Naive thymus-derived CD4-positive, alpha-beta T cell (primary cell): ENCODE results near the gene COL2A1. TPM values are rescaled to one million over a fixed set of nuclear protein-coding genes. Genes with fewer than 3 reads are reported as not detected.

ENCODE experiments used
- ATAC-seq: fragments of 150-1000 bp; cut with Tn5 transposase; 2 replicates; pipeline ENCODE4 v1.10.0; 2021; ENCODE audit warnings: mild to moderate bottlenecking, moderate library complexity
- CTCF ChIA-PET: fragments of 350-600 bp; sonication (Branson Sonifier 250); formaldehyde crosslinking; loops from one replicate; lab custom pipeline; 2021; ENCODE audit warnings: antibody characterized with exemption; lab: Charles Lee
- POLR2A ChIA-PET: fragments of 350-600 bp; sonication (Branson Sonifier 250); formaldehyde crosslinking; loops from one replicate; lab custom pipeline; 2021; ENCODE audit warnings: antibody characterized with exemption, inconsistent platforms; lab: Charles Lee
- DNase-seq, 9 donors: peaks; one replicate each; pipeline versions ENCODE4 v3.0.0 to v3.0.0-alpha.2; 2020 to 2022; ENCODE audit warnings: mixed read lengths in 1 of 9
- H3K27ac ChIP-seq: one replicate; pipeline ENCODE4 v1.7.0; 2013; ENCODE audit warnings: mild to moderate bottlenecking, low read depth, low read length, moderate library complexity
- H3K27me3 ChIP-seq, 2 donors: one replicate each; pipeline ENCODE4 v1.7.0; 2013; ENCODE audit warnings: low read length in 2 of 2, mild to moderate bottlenecking in 2 of 2, moderate library complexity in 2 of 2; ENCODE audit not compliant: control insufficient read depth in 2 of 2, insufficient read depth in 2 of 2
- H3K36me3 ChIP-seq, 3 experiments: 1 replicate in 2 of 3; 2 replicates in 1 of 3; pipeline ENCODE4 v1.7.0; 2013; ENCODE audit warnings: low read length in 3 of 3, mild to moderate bottlenecking in 3 of 3, moderate library complexity in 1 of 3; ENCODE audit not compliant: insufficient read depth in 3 of 3, control insufficient read depth in 2 of 3
- H3K4me1 ChIP-seq, 2 donors: one replicate each; pipeline ENCODE4 v1.7.0; 2013; ENCODE audit warnings: low read length in 2 of 2, mild to moderate bottlenecking in 2 of 2, moderate library complexity in 1 of 2; ENCODE audit not compliant: control insufficient read depth in 2 of 2, insufficient read depth in 2 of 2
- H3K4me3 ChIP-seq: 2 replicates; pipeline ENCODE4 v1.7.0; 2013; ENCODE audit warnings: mild to moderate bottlenecking, low read length
- H3K9me3 ChIP-seq, 3 experiments: 1 replicate in 2 of 3; 2 replicates in 1 of 3; pipeline ENCODE4 v1.7.0; 2013; ENCODE audit warnings: low read length in 3 of 3; ENCODE audit not compliant: control insufficient read depth in 2 of 3
- H3K27ac Mint-ChIP-seq, 9 donors: one replicate each; pipeline ENCODE4 v1.8.0; 2020 to 2022; ENCODE audit warnings: mixed read lengths in 9 of 9, mild to moderate bottlenecking in 8 of 9, moderate library complexity in 5 of 9, inconsistent platforms in 2 of 9
- H3K27me3 Mint-ChIP-seq, 5 donors: one replicate each; pipeline ENCODE4 v1.8.0; 2021 to 2022; ENCODE audit warnings: mixed read lengths in 5 of 5, mild to moderate bottlenecking in 1 of 5
- H3K36me3 Mint-ChIP-seq, 5 donors: one replicate each; pipeline ENCODE4 v1.8.0; 2020 to 2022; ENCODE audit warnings: mixed read lengths in 5 of 5, mild to moderate bottlenecking in 3 of 5, inconsistent platforms in 1 of 5
- H3K4me1 Mint-ChIP-seq, 7 donors: one replicate each; pipeline ENCODE4 v1.8.0; 2020 to 2022; ENCODE audit warnings: mixed read lengths in 7 of 7, mild to moderate bottlenecking in 3 of 7, inconsistent platforms in 1 of 7
- H3K4me3 Mint-ChIP-seq, 10 donors: one replicate each; pipeline ENCODE4 v1.8.0; 2020 to 2022; ENCODE audit warnings: mild to moderate bottlenecking in 10 of 10, mixed read lengths in 10 of 10, moderate library complexity in 6 of 10, inconsistent platforms in 2 of 10
- H3K9me3 Mint-ChIP-seq, 11 donors: one replicate each; pipeline ENCODE4 v1.8.0; 2020 to 2022; ENCODE audit warnings: mixed read lengths in 11 of 11, mild to moderate bottlenecking in 4 of 11, inconsistent platforms in 1 of 11, moderate library complexity in 1 of 11
- intact Hi-C, 2 donors: fragments of 100-400 bp; cut with micrococcal nuclease; formaldehyde crosslinking; loops; one replicate each; pipeline ENCODE4 v1.15.1; 2023
- polyA plus RNA-seq, 2 donors: library from polyadenylated mRNA; unstranded; fragments of 300-500 nt; fragmentation: Illumina TruSeq; gene quantifications; one replicate each; pipeline ENCODE4 v1.2.3, GENCODE V29; 2021
- total RNA-seq, 6 experiments: library from RNA in 5 of 6; stranded (reverse) in 5 of 6; gene quantifications; 1 replicate in 5 of 6; 2 replicates in 1 of 6; pipeline ENCODE4 v1.2.3 and lab custom pipeline; 2021 to 2026

COL2A1 gene
- total and polyA plus RNA-seq, 7 experiments from 2014 or later: not detected

DNA sequence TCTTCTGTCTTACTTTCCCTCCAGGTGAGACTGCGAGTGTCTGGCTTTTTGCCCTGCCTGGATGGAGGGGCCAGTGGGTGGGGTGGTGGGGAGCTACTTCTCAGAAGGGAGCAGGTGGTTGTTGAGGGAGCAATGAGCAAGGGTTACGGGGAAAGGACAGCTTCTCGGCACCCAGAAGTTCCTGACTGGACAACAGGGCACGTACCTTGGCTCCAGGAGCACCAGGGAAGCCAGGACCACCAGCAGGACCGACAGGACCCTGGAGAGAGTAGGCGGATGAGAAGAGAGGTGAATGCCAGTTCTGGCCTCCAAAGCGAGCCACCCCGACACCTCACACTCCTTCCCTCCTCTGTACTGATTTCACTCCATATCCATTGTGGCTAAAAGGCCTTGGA, 15.3 kb downstream of the COL2A1 start:
- Histone ChIP-seq H3K27ac (no peak overlapping the region), H3K27me3 (no peaks in the 10 kb centered on the region), H3K4me3 (no peak overlapping the region), H3K36me3 (no peaks in the 10 kb centered on the region), H3K4me1 (peaks cover 17 to 24% of the 10 kb centered on the region in 2 donors), H3K9me3 (no peaks in the 10 kb centered on the region)
- ChIA-PET POLR2A (no interaction called here), CTCF (interaction anchor here (0.7 kb wide), 1 partner anchor 76 kb away, joined by 3 read pairs; no protein-coding TSS in a partner anchor)
- Mint-ChIP-seq H3K36me3 (no peaks in the 10 kb centered on the region), H3K27me3 (peaks cover 0 to 80% (median 4%) of the 10 kb centered on the region in 5 donors), H3K4me1 (peaks cover 17 to 30% (median 22%) of the 10 kb centered on the region in 7 donors), H3K27ac (no peak overlapping the region), H3K4me3 (no peak overlapping the region), H3K9me3 (peaks cover 0 to 1% (median 0%) of the 10 kb centered on the region in 11 donors)
- ATAC-seq (no peak), DNase-seq (no peak)
- intact Hi-C loops: no loop called here

DNA sequence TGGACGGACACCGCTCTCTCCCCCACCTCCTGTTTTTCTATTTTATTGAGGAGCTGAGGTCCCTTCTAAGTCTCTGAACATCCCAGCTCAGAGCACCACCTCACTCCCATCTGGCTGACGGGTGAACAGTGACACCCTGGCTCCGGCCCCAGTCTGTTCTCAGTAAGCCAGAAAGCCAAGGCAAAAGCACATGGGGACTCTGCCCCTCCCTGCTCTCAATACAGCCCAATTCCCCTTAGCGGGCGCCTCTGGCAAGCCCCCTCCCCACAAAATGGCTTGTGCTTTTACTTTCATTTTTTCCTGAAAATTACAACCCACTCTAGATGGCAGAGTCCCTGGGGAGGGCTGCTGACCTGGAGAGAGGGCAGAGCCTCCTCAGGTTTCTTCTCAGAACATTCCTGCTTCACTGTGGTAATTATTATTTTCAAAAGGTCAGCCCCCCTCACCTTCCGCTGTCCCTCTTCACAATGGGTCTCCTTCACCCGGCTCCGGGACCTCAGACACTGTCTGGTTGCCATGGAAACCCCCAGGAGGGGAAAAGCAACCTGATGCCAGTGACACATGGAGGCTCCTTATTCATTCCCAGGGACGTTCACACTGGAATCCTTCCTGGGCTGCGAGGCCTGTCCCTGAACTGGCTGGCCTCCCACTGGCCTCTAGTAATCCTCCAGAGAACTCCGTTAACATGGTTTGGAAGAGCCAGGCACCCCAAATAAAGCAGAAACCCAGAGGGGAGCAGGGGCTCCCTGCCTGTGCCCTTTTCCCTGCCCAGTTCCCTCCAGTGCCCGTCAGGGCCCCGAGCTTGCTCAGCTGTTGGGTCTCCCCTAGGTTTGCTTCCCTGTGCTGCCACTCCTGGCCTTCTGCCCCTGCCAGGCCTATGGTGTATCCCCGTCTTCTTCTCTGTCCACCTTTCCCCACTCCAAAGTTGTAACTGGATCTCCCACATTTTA, 15.9 kb downstream of the COL2A1 start:
- Histone ChIP-seq H3K4me3 (no peak overlapping the region), H3K9me3 (no peaks in the 10 kb centered on the region), H3K27me3 (no peaks in the 10 kb centered on the region), H3K4me1 (peaks cover 17 to 24% of the 10 kb centered on the region in 2 donors), H3K36me3 (no peaks in the 10 kb centered on the region), H3K27ac (no peak overlapping the region)
- no peak overlapping the region for H3K4me3 Mint-ChIP-seq
- intact Hi-C loops: no loop called here
- peaks cover 0 to 1% (median 0%) of the 10 kb centered on the region in 11 donors for H3K9me3 Mint-ChIP-seq
- ATAC-seq (no peak), DNase-seq (no peak)
- peak overlapping the region in 2 of 9 donors; percentile 23 to 25 for H3K27ac Mint-ChIP-seq
- CTCF ChIA-PET: no interaction called here
- peaks cover 0 to 74% (median 0%) of the 10 kb centered on the region in 5 donors for H3K27me3 Mint-ChIP-seq
- POLR2A ChIA-PET: no interaction called here
- H3K4me1 Mint-ChIP-seq: peaks cover 17 to 30% (median 22%) of the 10 kb centered on the region in 7 donors
- no peaks in the 10 kb centered on the region for H3K36me3 Mint-ChIP-seq

GRCh38 chr12:47987411-47988072, 16.7 kb downstream of the COL2A1 start:
- POLR2A ChIA-PET: interaction anchor here (0.6 kb wide), 1 partner anchor 1754 kb away, joined by 3 read pairs; no protein-coding TSS in a partner anchor

DNA sequence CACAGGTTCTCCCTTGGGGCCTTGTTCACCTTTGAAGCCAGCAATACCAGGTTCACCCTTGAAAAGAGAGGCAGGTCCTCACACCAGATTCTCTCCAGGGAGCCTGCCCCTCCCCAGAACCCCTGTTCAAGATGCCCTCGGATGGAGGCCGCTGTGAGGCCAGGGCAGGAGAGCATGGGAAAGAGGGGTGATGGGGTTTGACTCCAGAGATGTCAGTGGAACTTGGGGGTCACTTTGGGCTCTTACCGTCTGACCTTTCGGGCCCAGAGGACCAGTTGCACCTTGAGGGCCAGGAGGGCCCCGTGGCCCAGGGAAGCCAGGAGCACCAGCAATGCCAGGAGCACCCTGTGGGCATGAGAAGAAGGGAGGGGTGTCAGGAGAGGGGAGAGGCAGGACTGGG, 17.4 kb downstream of the COL2A1 start:
- no peak overlapping the region for H3K27ac ChIP-seq
- Mint-ChIP-seq H3K4me1 (peaks cover 17 to 30% (median 22%) of the 10 kb centered on the region in 7 donors), H3K4me3 (no peak overlapping the region), H3K36me3 (no peaks in the 10 kb centered on the region), H3K27ac (no peak overlapping the region), H3K9me3 (peaks cover 0 to 1% (median 0%) of the 10 kb centered on the region in 11 donors), H3K27me3 (peaks cover 0 to 61% (median 0%) of the 10 kb centered on the region in 5 donors)
- ChIA-PET CTCF (no interaction called here), POLR2A (no interaction called here)
- no peak for ATAC-seq
- DNase-seq: no peak
- intact Hi-C loops: no loop called here
- H3K9me3 ChIP-seq: no peaks in the 10 kb centered on the region
- H3K4me3 ChIP-seq: no peak overlapping the region
- no peaks in the 10 kb centered on the region for H3K36me3 ChIP-seq
- H3K27me3 ChIP-seq: no peaks in the 10 kb centered on the region
- peaks cover 17 to 24% of the 10 kb centered on the region in 2 donors for H3K4me1 ChIP-seq

More at GRCh38 chr12:47987411-47988072, 16.7 kb downstream of the COL2A1 start:
- no peak for ATAC-seq
- CTCF ChIA-PET: no interaction called here
- Histone ChIP-seq H3K27me3 (no peaks in the 10 kb centered on the region), H3K36me3 (no peaks in the 10 kb centered on the region), H3K4me3 (no peak overlapping the region), H3K27ac (no peak overlapping the region), H3K9me3 (no peaks in the 10 kb centered on the region), H3K4me1 (peaks cover 17 to 24% of the 10 kb centered on the region in 2 donors)
- H3K27me3 Mint-ChIP-seq: peaks cover 0 to 68% (median 0%) of the 10 kb centered on the region in 5 donors
- peaks cover 0 to 1% (median 0%) of the 10 kb centered on the region in 11 donors for H3K9me3 Mint-ChIP-seq
- no peak overlapping the region for H3K4me3 Mint-ChIP-seq
- H3K4me1 Mint-ChIP-seq: peaks cover 17 to 30% (median 22%) of the 10 kb centered on the region in 7 donors
- intact Hi-C loops: no loop called here
- H3K27ac Mint-ChIP-seq: peak overlapping the region in 1 of 9 donors; percentile 23
- no peaks in the 10 kb centered on the region for H3K36me3 Mint-ChIP-seq
- DNase-seq: no peak

- H3K36me3 Mint-ChIP-seq: no peaks in the 10 kb centered on the region
- intact Hi-C loops: no loop called here
- ATAC-seq: no peak
Measured at GRCh38 chr12:47986291-47986660, 18.0 kb downstream of the COL2A1 start.

GRCh38 chr12:47985596-47986290, 18.5 kb downstream of the COL2A1 start:
- ChIA-PET POLR2A (no interaction called here), CTCF (no interaction called here)
- Mint-ChIP-seq H3K27ac (no peak overlapping the region), H3K36me3 (no peaks in the 10 kb centered on the region), H3K4me1 (peaks cover 13 to 27% (median 17%) of the 10 kb centered on the region in 7 donors), H3K4me3 (no peak overlapping the region), H3K9me3 (peaks cover 0 to 1% (median 0%) of the 10 kb centered on the region in 11 donors), H3K27me3 (peaks cover 0 to 50% (median 0%) of the 10 kb centered on the region in 5 donors)
- Histone ChIP-seq H3K9me3 (no peaks in the 10 kb centered on the region), H3K4me1 (peaks cover 13 to 14% of the 10 kb centered on the region in 2 donors), H3K4me3 (no peak overlapping the region), H3K36me3 (no peaks in the 10 kb centered on the region), H3K27me3 (no peaks in the 10 kb centered on the region), H3K27ac (no peak overlapping the region)
- intact Hi-C loops: no loop called here
- DNase-seq (no peak), ATAC-seq (no peak)

More at GRCh38 chr12:47986291-47986660, 18.0 kb downstream of the COL2A1 start:
- no peak overlapping the region for H3K4me3 Mint-ChIP-seq
- no peak for DNase-seq
- no peaks in the 10 kb centered on the region for H3K27me3 ChIP-seq
- H3K9me3 ChIP-seq: no peaks in the 10 kb centered on the region
- peaks cover 17 to 30% (median 22%) of the 10 kb centered on the region in 7 donors for H3K4me1 Mint-ChIP-seq
- no peak overlapping the region for H3K27ac Mint-ChIP-seq
- no peak overlapping the region for H3K27ac ChIP-seq
- POLR2A ChIA-PET: no interaction called here
- no peak overlapping the region for H3K4me3 ChIP-seq
- CTCF ChIA-PET: no interaction called here
- peaks cover 17 to 19% of the 10 kb centered on the region in 2 donors for H3K4me1 ChIP-seq
- H3K36me3 ChIP-seq: no peaks in the 10 kb centered on the region
- H3K27me3 Mint-ChIP-seq: peaks cover 0 to 55% (median 0%) of the 10 kb centered on the region in 5 donors
- H3K9me3 Mint-ChIP-seq: peaks cover 0 to 1% (median 0%) of the 10 kb centered on the region in 11 donors
